NCI-H2196 treated with DMSO at 0.1 percent for 48 hours (cell line): ENCODE measurements around the gene SLC4A11.

Experiments used
- DNase-seq: peaks from one replicate; lab custom pipeline; 2025; ENCODE audit not compliant: unreplicated experiment; lab: John Stamatoyannopoulos, UW

The SLC4A11 gene

GRCh38 chr20:3247638-3248037 lies 8.6 kb upstream of the SLC4A11 start:
- no peak for DNase-seq

GRCh38 chr20:3246682-3247081 lies 7.7 kb upstream of the SLC4A11 start:
- DNase-seq: no peak

GRCh38 chr20:3245711-3246110 lies 6.7 kb upstream of the SLC4A11 start:
- DNase-seq: no peak

- DNase-seq: no peak
These were observed 6.2 kb upstream of the SLC4A11 start for GRCh38 chr20:3245156-3245555.

- DNase-seq: no peak
These were observed 5.6 kb upstream of the SLC4A11 start for GRCh38 chr20:3244613-3245012.

GRCh38 chr20:3243718-3244358 lies 4.8 kb upstream of the SLC4A11 start:
- no peak for DNase-seq

- DNase-seq: no peak
These were observed 3.2 kb upstream of the SLC4A11 start for GRCh38 chr20:3242172-3242692.

- no peak for DNase-seq
These were observed 1.9 kb upstream of the SLC4A11 start for GRCh38 chr20:3240776-3241363.

- DNase-seq: no peak
These were observed 1.1 kb upstream of the SLC4A11 start for GRCh38 chr20:3239867-3240775.

GRCh38 chr20:3238616-3239025 lies 369 bp downstream of the SLC4A11 start:
- no peak for DNase-seq

- DNase-seq: no peak
These were observed 903 bp downstream of the SLC4A11 start for GRCh38 chr20:3237958-3238615.

GRCh38 chr20:3237011-3237957 lies 1.7 kb downstream of the SLC4A11 start:
- no peak for DNase-seq

- no peak for DNase-seq
These were observed 3.2 kb downstream of the SLC4A11 start for GRCh38 chr20:3235666-3236324.

GRCh38 chr20:3233991-3234498 lies 4.9 kb downstream of the SLC4A11 start:
- no peak for DNase-seq

- DNase-seq: no peak
These were observed 5.6 kb downstream of the SLC4A11 start for GRCh38 chr20:3233131-3233990.

- DNase-seq: no peak
These were observed 7.0 kb downstream of the SLC4A11 start for GRCh38 chr20:3231889-3232588.

- no peak for DNase-seq
These were observed 7.9 kb downstream of the SLC4A11 start for GRCh38 chr20:3231116-3231515.

- no peak for DNase-seq
These were observed 9.2 kb downstream of the SLC4A11 start for GRCh38 chr20:3229798-3230197.
